Bronchial epithelial cell (primary cell): Measurements from ENCODE around the gene SEMA3B. TPM values are rescaled to one million over a fixed set of nuclear protein-coding genes. Genes with fewer than 3 reads are reported as not detected.

Experiments
- DNase-seq: peaks from one replicate; pipeline ENCODE4 v3.0.0-alpha.2; 2010; ENCODE audit warnings: low read depth
- FAIRE-seq: peaks from 2 replicates; lab custom pipeline; 2011; peaks lifted over from hg19 to GRCh38; lab: Jason Lieb, UNC
- H3K27me3 ChIP-seq: 2 replicates; pipeline ENCODE4 v1.5.1; 2011; ENCODE audit warnings: low read length; ENCODE audit not compliant: control insufficient read depth, insufficient read depth
- H3K36me3 ChIP-seq: 2 replicates; pipeline ENCODE4 v1.5.1; 2011; ENCODE audit warnings: low read length; ENCODE audit not compliant: control insufficient read depth, insufficient read depth
- H3K4me3 ChIP-seq: 2 replicates; pipeline ENCODE4 v1.5.1; 2011; ENCODE audit warnings: mild to moderate bottlenecking, low read depth, low read length, control low read depth
- total RNA-seq: library from RNA; depleted of rRNA; stranded (reverse); fragments of >200 nt; gene quantifications from 2 replicates; pipeline ENCODE4 v1.2.1, GENCODE V29; 2014
- TF ChIP-seq, protein P1 (sequence below): IDR thresholded peaks from 2 replicates; pipeline ENCODE4 v1.5.1; 2011; ENCODE audit warnings: mild to moderate bottlenecking, moderate library complexity, low read length, control low read depth, inconsistent platforms; ENCODE audit not compliant: insufficient read depth, severe bottlenecking

Gene SEMA3B
- total RNA-seq, 1 donor from 2014 or later = 7.1 TPM

GRCh38 chr3:50273689-50274065 is 4.7 kb downstream of the SEMA3B start:
- Histone ChIP-seq H3K27me3 (no peaks in the 10 kb centered on the region), H3K4me3 (no peak overlapping the region), H3K36me3 (no peaks in the 10 kb centered on the region)
- FAIRE-seq (no peak), DNase-seq (no peak)
- TF ChIP-seq, protein P1, sequence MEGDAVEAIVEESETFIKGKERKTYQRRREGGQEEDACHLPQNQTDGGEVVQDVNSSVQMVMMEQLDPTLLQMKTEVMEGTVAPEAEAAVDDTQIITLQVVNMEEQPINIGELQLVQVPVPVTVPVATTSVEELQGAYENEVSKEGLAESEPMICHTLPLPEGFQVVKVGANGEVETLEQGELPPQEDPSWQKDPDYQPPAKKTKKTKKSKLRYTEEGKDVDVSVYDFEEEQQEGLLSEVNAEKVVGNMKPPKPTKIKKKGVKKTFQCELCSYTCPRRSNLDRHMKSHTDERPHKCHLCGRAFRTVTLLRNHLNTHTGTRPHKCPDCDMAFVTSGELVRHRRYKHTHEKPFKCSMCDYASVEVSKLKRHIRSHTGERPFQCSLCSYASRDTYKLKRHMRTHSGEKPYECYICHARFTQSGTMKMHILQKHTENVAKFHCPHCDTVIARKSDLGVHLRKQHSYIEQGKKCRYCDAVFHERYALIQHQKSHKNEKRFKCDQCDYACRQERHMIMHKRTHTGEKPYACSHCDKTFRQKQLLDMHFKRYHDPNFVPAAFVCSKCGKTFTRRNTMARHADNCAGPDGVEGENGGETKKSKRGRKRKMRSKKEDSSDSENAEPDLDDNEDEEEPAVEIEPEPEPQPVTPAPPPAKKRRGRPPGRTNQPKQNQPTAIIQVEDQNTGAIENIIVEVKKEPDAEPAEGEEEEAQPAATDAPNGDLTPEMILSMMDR = no peak

DNA sequence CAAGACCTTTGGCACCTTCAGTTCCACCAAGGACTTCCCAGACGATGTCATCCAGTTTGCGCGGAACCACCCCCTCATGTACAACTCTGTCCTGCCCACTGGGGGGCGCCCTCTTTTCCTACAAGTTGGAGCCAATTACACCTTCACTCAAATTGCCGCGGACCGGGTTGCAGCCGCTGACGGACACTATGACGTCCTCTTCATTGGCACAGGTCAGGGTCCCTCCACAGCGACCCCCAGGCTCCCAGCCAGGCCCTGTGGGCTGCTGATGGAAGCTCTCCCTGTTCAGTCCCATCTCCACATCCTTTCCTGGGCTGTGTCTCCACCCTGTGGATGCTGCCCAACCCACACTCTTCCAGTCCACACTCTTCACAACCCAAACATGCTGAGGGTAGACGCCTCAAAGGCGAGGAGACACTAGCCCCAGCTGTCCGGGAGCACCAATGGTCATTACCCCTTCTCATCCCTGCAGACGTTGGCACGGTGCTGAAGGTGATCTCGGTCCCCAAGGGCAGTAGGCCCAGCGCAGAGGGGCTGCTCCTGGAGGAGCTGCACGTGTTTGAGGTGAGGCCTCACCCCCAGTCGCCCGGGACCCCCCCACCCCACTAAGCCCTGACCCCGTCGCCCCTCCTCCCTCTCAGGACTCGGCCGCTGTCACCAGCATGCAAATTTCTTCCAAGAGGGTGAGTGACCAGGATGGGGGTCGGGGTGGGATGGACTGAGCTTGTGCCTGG is 5.6 kb downstream of the SEMA3B start:
- DNase-seq = peak; percentile 51
- FAIRE-seq = peak; percentile 36
- Histone ChIP-seq H3K4me3 (no peak overlapping the region), H3K36me3 (no peaks in the 10 kb centered on the region), H3K27me3 (no peaks in the 10 kb centered on the region)
- TF ChIP-seq, protein P1 = peak; percentile 82

DNA sequence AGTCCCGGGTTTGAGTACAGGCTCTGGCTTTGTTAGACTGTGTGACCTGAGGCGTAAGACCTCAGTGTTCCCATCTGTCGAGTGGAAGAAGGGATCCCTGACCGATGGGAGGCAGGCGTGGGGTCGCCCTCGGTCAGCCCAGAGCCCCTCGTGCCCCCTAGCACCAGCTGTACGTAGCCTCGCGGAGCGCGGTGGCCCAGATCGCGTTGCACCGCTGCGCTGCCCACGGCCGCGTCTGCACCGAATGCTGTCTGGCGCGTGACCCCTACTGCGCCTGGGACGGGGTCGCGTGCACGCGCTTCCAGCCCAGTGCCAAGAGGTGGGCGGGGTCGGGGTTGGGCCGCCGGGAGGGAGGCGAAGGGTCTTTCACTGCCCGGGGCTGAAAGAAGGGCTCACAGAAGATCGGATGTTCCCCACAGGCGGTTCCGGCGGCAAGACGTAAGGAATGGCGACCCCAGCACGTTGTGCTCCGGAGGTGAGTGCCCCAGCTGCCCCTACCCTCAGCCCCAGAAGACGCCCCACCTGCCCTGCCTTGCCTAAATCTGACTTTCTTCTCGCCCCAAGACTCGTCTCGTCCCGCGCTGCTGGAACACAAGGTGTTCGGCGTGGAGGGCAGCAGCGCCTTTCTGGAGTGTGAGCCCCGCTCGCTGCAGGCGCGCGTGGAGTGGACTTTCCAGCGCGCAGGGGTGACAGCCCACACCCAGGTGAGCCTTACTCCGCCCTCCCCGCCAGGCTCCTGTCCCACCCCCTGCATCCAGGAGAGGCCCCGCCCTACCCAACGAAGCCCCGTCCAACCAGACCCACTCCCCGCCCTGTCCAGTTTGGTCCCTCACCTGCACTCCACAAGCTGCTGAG is 6.4 kb downstream of the SEMA3B start:
- DNase-seq (no peak), FAIRE-seq (no peak)
- H3K27me3 ChIP-seq = no peaks in the 10 kb centered on the region

DNA sequence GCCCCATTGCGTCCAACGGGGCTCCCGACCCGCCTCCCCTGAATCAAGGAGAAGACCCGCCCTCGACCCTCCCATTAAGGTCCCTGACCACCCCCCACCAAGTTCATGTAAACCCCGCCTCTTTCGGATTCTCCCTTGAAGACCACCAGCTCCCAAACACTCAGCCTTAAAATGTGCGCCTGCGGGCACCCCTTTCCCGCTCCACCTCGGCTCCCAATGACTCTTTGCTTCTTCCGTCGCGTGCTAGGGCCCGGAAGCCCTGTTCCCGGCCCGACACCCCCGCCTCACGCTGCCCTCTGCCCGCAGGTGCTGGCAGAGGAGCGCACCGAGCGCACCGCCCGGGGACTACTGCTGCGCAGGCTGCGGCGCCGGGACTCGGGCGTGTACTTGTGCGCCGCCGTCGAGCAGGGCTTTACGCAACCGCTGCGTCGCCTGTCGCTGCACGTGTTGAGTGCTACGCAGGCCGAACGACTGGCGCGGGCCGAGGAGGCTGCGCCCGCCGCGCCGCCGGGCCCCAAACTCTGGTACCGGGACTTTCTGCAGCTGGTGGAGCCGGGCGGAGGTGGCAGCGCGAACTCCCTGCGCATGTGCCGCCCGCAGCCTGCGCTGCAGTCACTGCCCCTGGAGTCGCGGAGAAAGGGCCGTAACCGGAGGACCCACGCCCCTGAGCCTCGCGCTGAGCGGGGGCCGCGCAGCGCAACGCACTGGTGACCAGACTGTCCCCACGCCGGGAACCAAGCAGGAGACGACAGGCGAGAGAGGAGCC is 7.2 kb downstream of the SEMA3B start:
- Histone ChIP-seq H3K27me3 (no peaks in the 10 kb centered on the region), H3K4me3 (no peak overlapping the region), H3K36me3 (no peaks in the 10 kb centered on the region)
- TF ChIP-seq, protein P1 = no peak
- FAIRE-seq = no peak
- no peak for DNase-seq

More for the DNA sequence above, 6.4 kb downstream of the SEMA3B start:
- no peak overlapping the region for H3K4me3 ChIP-seq
- no peaks in the 10 kb centered on the region for H3K36me3 ChIP-seq
- TF ChIP-seq, protein P1 = no peak

DNA sequence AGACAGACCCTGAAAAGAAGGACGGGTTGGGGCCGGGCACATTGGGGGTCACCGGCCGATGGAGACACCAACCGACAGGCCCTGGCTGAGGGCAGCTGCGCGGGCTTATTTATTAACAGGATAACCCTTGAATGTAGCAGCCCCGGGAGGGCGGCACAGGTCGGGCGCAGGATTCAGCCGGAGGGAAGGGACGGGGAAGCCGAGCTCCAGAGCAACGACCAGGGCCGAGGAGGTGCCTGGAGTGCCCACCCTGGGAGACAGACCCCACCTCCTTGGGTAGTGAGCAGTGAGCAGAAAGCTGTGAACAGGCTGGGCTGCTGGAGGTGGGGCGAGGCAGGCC is 7.8 kb downstream of the SEMA3B start:
- Histone ChIP-seq H3K27me3 (no peaks in the 10 kb centered on the region), H3K4me3 (no peak overlapping the region), H3K36me3 (no peaks in the 10 kb centered on the region)
- DNase-seq (no peak), FAIRE-seq (no peak)
- TF ChIP-seq, protein P1 = no peak
